ENCODE results near the gene NUDT22.

GRCh38 chr11:64253481-64253880 is 27.4 kb downstream of the NUDT22 start:
- no peak for TF ChIP-seq YY1 (IDR thresholded peaks at IDR 0.05; ENCODE audit: insufficient read depth, insufficient read length)
- no peak for TF ChIP-seq ZNF274 (IDR thresholded peaks at IDR 0.05; ENCODE audit: low read depth, low read length)
- TF ChIP-seq SUZ12 (IDR thresholded peaks at IDR 0.05; ENCODE audit: extremely low read depth, insufficient read depth, insufficient read length), result no peak

Data from NT2/D1 (cell line).